ENCODE results near the gene USP47. TPM values are rescaled to one million over a fixed set of nuclear protein-coding genes. Genes with fewer than 3 reads are reported as not detected.
A peak's percentile ranks its signal among the peaks of the same experiment; 100 is the strongest.

USP47 gene
- total and polyA plus RNA-seq, 9 of the 15 experiments (the other 6 are each of a cell fraction or from before 2014, with no cell fraction given), result 13.1 to 63.6 (median 34.7) TPM

DNA sequence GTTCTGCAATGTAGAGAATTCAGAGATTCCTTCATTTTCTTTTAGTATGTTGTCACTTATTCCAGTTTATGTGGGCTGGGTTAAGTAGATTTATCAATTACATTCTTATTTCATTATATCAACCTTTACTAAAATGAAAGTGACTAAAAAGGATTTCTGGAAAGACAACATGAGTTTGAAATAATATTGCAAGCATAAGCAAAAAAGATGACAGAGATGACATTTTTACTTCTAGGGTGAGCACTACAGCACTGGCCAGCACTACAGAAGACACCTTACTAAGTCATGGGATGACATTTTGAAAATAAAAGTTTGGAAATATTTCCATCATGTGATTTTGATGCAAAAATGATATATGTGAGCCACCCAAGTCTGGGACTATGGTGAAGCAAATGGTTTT, 2.1 kb upstream of the USP47 start:
- no peak overlapping the region for H3K4me2 ChIP-seq (ENCODE audit: insufficient read depth, low read length)
- H3K27me3 ChIP-seq (ENCODE audit: control insufficient read depth in 2 of 2, insufficient read depth in 2 of 2, low read length in 2 of 2), result no peaks in the 10 kb centered on the region
- H3K36me3 ChIP-seq (ENCODE audit: control insufficient read depth, insufficient read depth, low read length), result no peaks in the 10 kb centered on the region; the same call in 2 of the 3 replicates
- H3K9me1 ChIP-seq (ENCODE audit: control insufficient read depth, insufficient read depth, low read length), result no peaks in the 10 kb centered on the region
- H3K4me1 ChIP-seq (replicated peaks in 1 of 2; ENCODE audit: control insufficient read depth in 2 of 2, insufficient read depth in 2 of 2, low read length in 2 of 2), result peaks cover 4 to 7% of the 10 kb centered on the region in 2 experiments; a peak in 3 of 5 replicates
- no peak overlapping the region for H3K9ac ChIP-seq (ENCODE audit: insufficient read depth in 1 of 2, low read depth in 2 of 2, low read length in 2 of 2)
- H3K79me2 ChIP-seq (ENCODE audit: control insufficient read depth, insufficient read depth, low read length), result peaks cover 29% of the 10 kb centered on the region
- TF ChIP-seq C11orf30 (IDR thresholded peaks at IDR 0.05; ENCODE audit: low read depth) (peak; percentile 21; the same call in 1 of the 2 replicates), MAFF (IDR thresholded peaks at IDR 0.05; ENCODE audit: low read length) (peak; percentile 35), ATF7 (IDR thresholded peaks at IDR 0.05) (no peak), MAFK (IDR thresholded peaks at IDR 0.05; ENCODE audit: low read length) (peak; percentile 50; the same call in 1 of the 2 replicates), ZNF316 (IDR thresholded peaks at IDR 0.05) (peak; percentile 76)
- no peak overlapping the region for H3K27ac ChIP-seq (ENCODE audit: extremely low read depth, low read depth, low read length)
- H3K4me3 ChIP-seq, result no peak overlapping the region
- ATAC-seq (no peak), DNase-seq (ENCODE audit: extremely low read depth in 1 of 4, low spot score in 3 of 4) (no peak), FAIRE-seq (no peak)
- POLR2A ChIA-PET, result interaction anchor here (0.5 to 2.4 kb wide), 4 partner anchors 12 to 743 kb away, joined by 3 to 7 read pairs (median 3); no protein-coding TSS in a partner anchor
- H3K9me3 ChIP-seq (replicated peaks; ENCODE audit: control insufficient read depth, insufficient read depth, low read depth, low read length), result no peaks in the 10 kb centered on the region
- no TSS peak for BruUV-seq (replicated peaks)
- intact Hi-C loops (cut with micrococcal nuclease), result loop anchor here (2.0 kb wide), 1 partner anchor 25 kb away; no protein-coding TSS in a partner anchor
- in situ Hi-C loops (cut with MboI), result no loop called here
- H2AFZ ChIP-seq (ENCODE audit: low read depth, low read length), result no peak overlapping the region
- CTCF ChIA-PET (ENCODE audit: low intra/inter-chr PET ratio), result interaction anchor here (0.6 kb wide), 1 partner anchor 34 kb away, joined by 3 read pairs; no protein-coding TSS in a partner anchor
- 0 out of 2 replicates have a peak, but pooled peaks cover 5% of the 10 kb centered on the region for H4K20me1 ChIP-seq (replicated peaks; ENCODE audit: control insufficient read depth, insufficient read depth, low read length)

DNA sequence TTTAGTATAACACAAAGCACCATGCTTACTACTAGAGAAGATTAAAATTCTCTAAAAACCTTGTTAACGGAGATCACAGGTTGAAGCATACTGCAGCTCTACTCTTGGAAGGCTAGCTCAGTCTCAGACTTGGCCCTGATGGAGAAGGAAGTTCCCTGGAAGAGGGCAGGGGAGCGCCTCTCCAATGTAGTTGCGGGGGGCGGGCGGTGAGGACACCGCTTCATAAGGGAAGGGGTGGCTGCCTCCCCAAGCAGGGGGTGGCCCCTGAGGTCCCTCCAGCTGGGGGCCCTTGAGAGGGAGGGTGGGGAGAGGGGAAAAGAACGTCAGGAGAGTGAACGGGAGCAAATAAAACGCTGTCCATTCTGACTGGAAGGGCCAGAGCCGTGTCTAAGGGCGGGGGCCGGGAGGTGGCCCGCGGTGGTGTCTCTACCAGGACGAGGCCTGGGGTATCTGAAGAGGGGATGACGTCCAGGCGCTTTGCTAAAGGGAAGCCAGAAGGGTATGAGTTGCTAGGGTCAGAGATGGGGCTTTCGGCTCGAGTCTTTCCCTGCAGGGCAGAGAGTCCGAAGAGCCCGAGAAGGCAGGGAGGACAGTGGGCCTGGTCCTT, 553 bp upstream of the USP47 start:
- Histone ChIP-seq H2AFZ (ENCODE audit: low read depth, low read length) (peak overlapping the region; percentile 98), H3K4me3 (peak overlapping the region; percentile 89), H3K36me3 (ENCODE audit: control insufficient read depth, insufficient read depth, low read length) (no peaks in the 10 kb centered on the region; the same call in 2 of the 3 replicates), H3K9ac (ENCODE audit: insufficient read depth in 1 of 2, low read depth in 2 of 2, low read length in 2 of 2) (peak overlapping the region; percentile 91 to 95), H3K4me2 (ENCODE audit: insufficient read depth, low read length) (peak overlapping the region; percentile 92), H4K20me1 (replicated peaks; ENCODE audit: control insufficient read depth, insufficient read depth, low read length) (0 out of 2 replicates have a peak, but pooled peaks cover 5% of the 10 kb centered on the region), H3K9me3 (replicated peaks; ENCODE audit: control insufficient read depth, insufficient read depth, low read depth, low read length) (no peaks in the 10 kb centered on the region), H3K27ac (ENCODE audit: extremely low read depth, low read depth, low read length) (peak overlapping the region; percentile 96), H3K27me3 (ENCODE audit: control insufficient read depth in 2 of 2, insufficient read depth in 2 of 2, low read length in 2 of 2) (no peaks in the 10 kb centered on the region), H3K9me1 (ENCODE audit: control insufficient read depth, insufficient read depth, low read length) (no peaks in the 10 kb centered on the region), H3K4me1 (replicated peaks in 1 of 2; ENCODE audit: control insufficient read depth in 2 of 2, insufficient read depth in 2 of 2, low read length in 2 of 2) (peaks cover 4 to 22% of the 10 kb centered on the region in 2 experiments; a peak in 4 of 5 replicates), H3K79me2 (ENCODE audit: control insufficient read depth, insufficient read depth, low read length) (peaks cover 44% of the 10 kb centered on the region)
- in situ Hi-C loops (cut with MboI) (no loop called here), intact Hi-C loops (cut with micrococcal nuclease) (loop anchor here (2.0 kb wide), 1 partner anchor 26 kb away; no protein-coding TSS in a partner anchor)
- DNase-seq (ENCODE audit: extremely low read depth in 1 of 4, low spot score in 3 of 4), result peak in 2 of 4 experiments; percentile 69 to 73
- TSS peak; percentile 86 for BruUV-seq (replicated peaks)
- ATAC-seq, result peak; percentile 56
- ChIA-PET POLR2A (interaction anchor here (0.6 to 6.6 kb wide), 16 partner anchors 9 to 440 kb away, joined by 3 to 46 read pairs (median 4); no protein-coding TSS in a partner anchor), CTCF (ENCODE audit: low intra/inter-chr PET ratio) (no interaction called here)
- peak; percentile 63 for FAIRE-seq
- 3% methylated on average over 15 of the region's 21 CpGs for WGBS (ENCODE audit: insufficient coverage, low coverage, missing lambda C conversion rate)
- TF ChIP-seq TAF1 (IDR thresholded peaks at IDR 0.05; ENCODE audit: control insufficient read depth, extremely low read depth, insufficient read depth, low read length, severe bottlenecking) (peak; percentile 29), ZNF584 (CRISPR knock-in tag; IDR thresholded peaks at IDR 0.05; ENCODE audit: low read depth) (peak; percentile 2; the same call in 1 of the 2 replicates), SMARCE1 (IDR thresholded peaks at IDR 0.05) (0 out of 2 replicates have a peak, but pooled peaks have one; percentile 13), SMARCA5 (IDR thresholded peaks at IDR 0.05) (0 out of 2 replicates have a peak, but pooled peaks have one; percentile 18), GTF2E2 (tag; IDR thresholded peaks at IDR 0.05) (peak; percentile 66; the same call in 1 of the 2 replicates)
- TF ChIP-seq, protein P1, sequence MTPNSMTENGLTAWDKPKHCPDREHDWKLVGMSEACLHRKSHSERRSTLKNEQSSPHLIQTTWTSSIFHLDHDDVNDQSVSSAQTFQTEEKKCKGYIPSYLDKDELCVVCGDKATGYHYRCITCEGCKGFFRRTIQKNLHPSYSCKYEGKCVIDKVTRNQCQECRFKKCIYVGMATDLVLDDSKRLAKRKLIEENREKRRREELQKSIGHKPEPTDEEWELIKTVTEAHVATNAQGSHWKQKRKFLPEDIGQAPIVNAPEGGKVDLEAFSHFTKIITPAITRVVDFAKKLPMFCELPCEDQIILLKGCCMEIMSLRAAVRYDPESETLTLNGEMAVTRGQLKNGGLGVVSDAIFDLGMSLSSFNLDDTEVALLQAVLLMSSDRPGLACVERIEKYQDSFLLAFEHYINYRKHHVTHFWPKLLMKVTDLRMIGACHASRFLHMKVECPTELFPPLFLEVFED (CRISPR knock-in tag; conservative IDR thresholded peaks at IDR 0.05), result no peak
- TF ChIP-seq, protein P2, sequence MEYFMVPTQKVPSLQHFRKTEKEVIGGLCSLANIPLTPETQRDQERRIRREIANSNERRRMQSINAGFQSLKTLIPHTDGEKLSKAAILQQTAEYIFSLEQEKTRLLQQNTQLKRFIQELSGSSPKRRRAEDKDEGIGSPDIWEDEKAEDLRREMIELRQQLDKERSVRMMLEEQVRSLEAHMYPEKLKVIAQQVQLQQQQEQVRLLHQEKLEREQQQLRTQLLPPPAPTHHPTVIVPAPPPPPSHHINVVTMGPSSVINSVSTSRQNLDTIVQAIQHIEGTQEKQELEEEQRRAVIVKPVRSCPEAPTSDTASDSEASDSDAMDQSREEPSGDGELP (CRISPR knock-in tag; IDR thresholded peaks at IDR 0.05; ENCODE audit: borderline replicate concordance), result peak; percentile 49; the same call in 1 of the 2 replicates
